HepG2 (cell line): ENCODE data around the gene CLDN7. TPM values are rescaled to one million over a fixed set of nuclear protein-coding genes. Genes with fewer than 3 reads are reported as not detected.

ENCODE experiments used
- CAMTA2 ChIP-seq: sonication (generic); formaldehyde crosslinking; IDR thresholded peaks from 2 replicates; pipeline ENCODE4 v1.4.0; 2020; ENCODE audit warnings: mild to moderate bottlenecking, missing genetic modification reagents, borderline replicate concordance
- DR1 ChIP-seq: sonication (generic); formaldehyde crosslinking; IDR thresholded peaks from 2 replicates; pipeline ENCODE4 v1.8.0; 2021; ENCODE audit warnings: mild to moderate bottlenecking, missing genetic modification reagents, inconsistent platforms
- FLYWCH1 ChIP-seq: sonication (generic); formaldehyde crosslinking; IDR thresholded peaks from 2 replicates; pipeline ENCODE4 v1.8.1; 2023; ENCODE audit warnings: mild to moderate bottlenecking, missing genetic modification reagents
- GLI4 ChIP-seq: sonication (generic); formaldehyde crosslinking; IDR thresholded peaks from 2 replicates; pipeline ENCODE4 v1.5.1; 2020; ENCODE audit warnings: missing genetic modification reagents, mild to moderate bottlenecking, moderate library complexity, borderline replicate concordance
- GRHL1 ChIP-seq: sonication (generic); formaldehyde crosslinking; conservative IDR thresholded peaks from 2 replicates; pipeline ENCODE4 v1.8.0; 2022; ENCODE audit warnings: missing genetic modification reagents
- KAT2B ChIP-seq: fragments of 150-350 bp; IDR thresholded peaks from 2 replicates; pipeline ENCODE4 v1.6.1; 2014; ENCODE audit warnings: low read depth, low read length, borderline replicate concordance
- ZBTB42 ChIP-seq: sonication (generic); formaldehyde crosslinking; IDR thresholded peaks from 2 replicates; pipeline ENCODE4 v1.5.0; 2020; ENCODE audit warnings: mild to moderate bottlenecking, missing genetic modification reagents
- ZFP37 ChIP-seq: sonication (generic); formaldehyde crosslinking; IDR thresholded peaks from 2 replicates; pipeline ENCODE4 v1.4.0; 2020; ENCODE audit warnings: missing genetic modification reagents, borderline replicate concordance
- ZNF350 ChIP-seq: sonication (generic); formaldehyde crosslinking; IDR thresholded peaks from 2 replicates; pipeline ENCODE4 v1.4.0; 2020; ENCODE audit warnings: mild to moderate bottlenecking, low read depth, missing genetic modification reagents, borderline replicate concordance
- ZNF549 ChIP-seq: sonication (generic); formaldehyde crosslinking; IDR thresholded peaks from 2 replicates; pipeline ENCODE4 v1.5.0; 2020; ENCODE audit warnings: missing genetic modification reagents
- ZNF572 ChIP-seq: sonication (generic); formaldehyde crosslinking; IDR thresholded peaks from 2 replicates; pipeline ENCODE4 v1.5.1; 2020; ENCODE audit warnings: mild to moderate bottlenecking, missing genetic modification reagents
- polyA plus RNA-seq, 8 experiments: library from polyadenylated mRNA; depleted of rRNA in 3 of 8; stranded (reverse) in 7 of 8; unstranded in 1 of 8; fragments of >200 nt; fragmentation: Illumina TruSeq in 4 of 8; extraction: Trizol in 4 of 8; gene quantifications; 2 replicates each; pipeline versions ENCODE4 v1.2.1 to v1.2.3, GENCODE V29; 2011 to 2016; ENCODE audit warnings: low read depth in 4 of 8, missing spikeins in 1 of 8, mixed read lengths in 1 of 8; ENCODE audit not compliant: insufficient read depth in 1 of 8
- total RNA-seq, 5 experiments: library from RNA; depleted of rRNA; stranded (reverse); fragments of >200 nt; fragmentation: Illumina TruSeq; extraction: Trizol; gene quantifications; 2 replicates each; pipeline ENCODE4 v1.2.3, GENCODE V29; 2016; ENCODE audit warnings: low read depth in 1 of 5
- TF ChIP-seq, protein P1 (sequence below): sonication (generic); formaldehyde crosslinking; conservative IDR thresholded peaks from 2 replicates; pipeline ENCODE4 v1.4.0; 2020; ENCODE audit warnings: missing genetic modification reagents
- TF ChIP-seq, protein P2 (sequence below): sonication (generic); formaldehyde crosslinking; IDR thresholded peaks from 2 replicates; pipeline ENCODE4 v1.4.0; 2020; ENCODE audit warnings: missing genetic modification reagents, borderline replicate concordance
- TF ChIP-seq, protein P3 (sequence below): sonication (generic); formaldehyde crosslinking; IDR thresholded peaks from 2 replicates; pipeline ENCODE4 v1.5.0; 2020; ENCODE audit warnings: mild to moderate bottlenecking, missing genetic modification reagents
- TF ChIP-seq, protein P4 (sequence below): IDR thresholded peaks from 2 replicates; pipeline ENCODE4 v1.6.1; 2016; ENCODE audit warnings: low read depth

Gene CLDN7
- total and polyA plus RNA-seq, 2 of the 13 experiments (the other 11 are each of a cell fraction or from before 2014, with no cell fraction given) = not detected

GRCh38 chr17:7252176-7253043 lies 9.9 kb downstream of the CLDN7 start, which contains the start of gene ELP5 (continued):
- TF ChIP-seq, protein P1, sequence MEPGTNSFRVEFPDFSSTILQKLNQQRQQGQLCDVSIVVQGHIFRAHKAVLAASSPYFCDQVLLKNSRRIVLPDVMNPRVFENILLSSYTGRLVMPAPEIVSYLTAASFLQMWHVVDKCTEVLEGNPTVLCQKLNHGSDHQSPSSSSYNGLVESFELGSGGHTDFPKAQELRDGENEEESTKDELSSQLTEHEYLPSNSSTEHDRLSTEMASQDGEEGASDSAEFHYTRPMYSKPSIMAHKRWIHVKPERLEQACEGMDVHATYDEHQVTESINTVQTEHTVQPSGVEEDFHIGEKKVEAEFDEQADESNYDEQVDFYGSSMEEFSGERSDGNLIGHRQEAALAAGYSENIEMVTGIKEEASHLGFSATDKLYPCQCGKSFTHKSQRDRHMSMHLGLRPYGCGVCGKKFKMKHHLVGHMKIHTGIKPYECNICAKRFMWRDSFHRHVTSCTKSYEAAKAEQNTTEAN (CRISPR knock-in tag) = peak; percentile 67
- TF ChIP-seq ZFP37 (CRISPR knock-in tag) = no peak
- TF ChIP-seq CAMTA2 = peak; percentile 92
- peak; percentile 73 for TF ChIP-seq DR1
- no peak for TF ChIP-seq ZNF549
- peak; percentile 95 for TF ChIP-seq ZNF350 (CRISPR knock-in tag)
- TF ChIP-seq, protein P2, sequence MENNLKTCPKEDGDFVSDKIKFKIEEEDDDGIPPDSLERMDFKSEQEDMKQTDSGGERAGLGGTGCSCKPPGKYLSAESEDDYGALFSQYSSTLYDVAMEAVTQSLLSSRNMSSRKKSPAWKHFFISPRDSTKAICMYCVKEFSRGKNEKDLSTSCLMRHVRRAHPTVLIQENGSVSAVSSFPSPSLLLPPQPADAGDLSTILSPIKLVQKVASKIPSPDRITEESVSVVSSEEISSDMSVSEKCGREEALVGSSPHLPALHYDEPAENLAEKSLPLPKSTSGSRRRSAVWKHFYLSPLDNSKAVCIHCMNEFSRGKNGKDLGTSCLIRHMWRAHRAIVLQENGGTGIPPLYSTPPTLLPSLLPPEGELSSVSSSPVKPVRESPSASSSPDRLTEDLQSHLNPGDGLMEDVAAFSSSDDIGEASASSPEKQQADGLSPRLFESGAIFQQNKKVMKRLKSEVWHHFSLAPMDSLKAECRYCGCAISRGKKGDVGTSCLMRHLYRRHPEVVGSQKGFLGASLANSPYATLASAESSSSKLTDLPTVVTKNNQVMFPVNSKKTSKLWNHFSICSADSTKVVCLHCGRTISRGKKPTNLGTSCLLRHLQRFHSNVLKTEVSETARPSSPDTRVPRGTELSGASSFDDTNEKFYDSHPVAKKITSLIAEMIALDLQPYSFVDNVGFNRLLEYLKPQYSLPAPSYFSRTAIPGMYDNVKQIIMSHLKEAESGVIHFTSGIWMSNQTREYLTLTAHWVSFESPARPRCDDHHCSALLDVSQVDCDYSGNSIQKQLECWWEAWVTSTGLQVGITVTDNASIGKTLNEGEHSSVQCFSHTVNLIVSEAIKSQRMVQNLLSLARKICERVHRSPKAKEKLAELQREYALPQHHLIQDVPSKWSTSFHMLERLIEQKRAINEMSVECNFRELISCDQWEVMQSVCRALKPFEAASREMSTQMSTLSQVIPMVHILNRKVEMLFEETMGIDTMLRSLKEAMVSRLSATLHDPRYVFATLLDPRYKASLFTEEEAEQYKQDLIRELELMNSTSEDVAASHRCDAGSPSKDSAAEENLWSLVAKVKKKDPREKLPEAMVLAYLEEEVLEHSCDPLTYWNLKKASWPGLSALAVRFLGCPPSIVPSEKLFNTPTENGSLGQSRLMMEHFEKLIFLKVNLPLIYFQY (CRISPR knock-in tag) = peak; percentile 95
- no peak for TF ChIP-seq KAT2B
- TF ChIP-seq, protein P3, sequence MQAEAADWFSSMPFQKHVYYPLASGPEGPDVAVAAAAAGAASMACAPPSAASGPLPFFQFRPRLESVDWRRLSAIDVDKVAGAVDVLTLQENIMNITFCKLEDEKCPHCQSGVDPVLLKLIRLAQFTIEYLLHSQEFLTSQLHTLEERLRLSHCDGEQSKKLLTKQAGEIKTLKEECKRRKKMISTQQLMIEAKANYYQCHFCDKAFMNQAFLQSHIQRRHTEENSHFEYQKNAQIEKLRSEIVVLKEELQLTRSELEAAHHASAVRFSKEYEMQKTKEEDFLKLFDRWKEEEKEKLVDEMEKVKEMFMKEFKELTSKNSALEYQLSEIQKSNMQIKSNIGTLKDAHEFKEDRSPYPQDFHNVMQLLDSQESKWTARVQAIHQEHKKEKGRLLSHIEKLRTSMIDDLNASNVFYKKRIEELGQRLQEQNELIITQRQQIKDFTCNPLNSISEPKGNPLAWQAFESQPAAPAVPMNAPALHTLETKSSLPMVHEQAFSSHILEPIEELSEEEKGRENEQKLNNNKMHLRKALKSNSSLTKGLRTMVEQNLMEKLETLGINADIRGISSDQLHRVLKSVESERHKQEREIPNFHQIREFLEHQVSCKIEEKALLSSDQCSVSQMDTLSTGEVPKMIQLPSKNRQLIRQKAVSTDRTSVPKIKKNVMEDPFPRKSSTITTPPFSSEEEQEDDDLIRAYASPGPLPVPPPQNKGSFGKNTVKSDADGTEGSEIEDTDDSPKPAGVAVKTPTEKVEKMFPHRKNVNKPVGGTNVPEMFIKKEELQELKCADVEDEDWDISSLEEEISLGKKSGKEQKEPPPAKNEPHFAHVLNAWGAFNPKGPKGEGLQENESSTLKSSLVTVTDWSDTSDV (CRISPR knock-in tag) = peak; percentile 90
- no peak for TF ChIP-seq FLYWCH1 (CRISPR knock-in tag)
- TF ChIP-seq, protein P4, sequence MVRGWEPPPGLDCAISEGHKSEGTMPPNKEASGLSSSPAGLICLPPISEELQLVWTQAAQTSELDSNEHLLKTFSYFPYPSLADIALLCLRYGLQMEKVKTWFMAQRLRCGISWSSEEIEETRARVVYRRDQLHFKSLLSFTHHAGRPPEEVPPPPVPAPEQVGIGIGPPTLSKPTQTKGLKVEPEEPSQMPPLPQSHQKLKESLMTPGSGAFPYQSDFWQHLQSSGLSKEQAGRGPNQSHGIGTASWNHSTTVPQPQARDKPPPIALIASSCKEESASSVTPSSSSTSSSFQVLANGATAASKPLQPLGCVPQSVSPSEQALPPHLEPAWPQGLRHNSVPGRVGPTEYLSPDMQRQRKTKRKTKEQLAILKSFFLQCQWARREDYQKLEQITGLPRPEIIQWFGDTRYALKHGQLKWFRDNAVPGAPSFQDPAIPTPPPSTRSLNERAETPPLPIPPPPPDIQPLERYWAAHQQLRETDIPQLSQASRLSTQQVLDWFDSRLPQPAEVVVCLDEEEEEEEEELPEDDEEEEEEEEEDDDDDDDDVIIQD = 0 out of 2 replicates have a peak, but pooled peaks have one; percentile 11
- 0 out of 2 replicates have a peak, but pooled peaks have one; percentile 81 for TF ChIP-seq ZNF572 (CRISPR knock-in tag)
- 0 out of 2 replicates have a peak, but pooled peaks have one; percentile 81 for TF ChIP-seq ZBTB42 (CRISPR knock-in tag)
- TF ChIP-seq GRHL1 (CRISPR knock-in tag) = no peak
- TF ChIP-seq GLI4 (CRISPR knock-in tag) = 0 out of 2 replicates have a peak, but pooled peaks have one; percentile 3
